CD4-positive, alpha-beta T cell (primary cell): ENCODE measurements around the gene DMTF1. TPM values are rescaled to one million over a fixed set of nuclear protein-coding genes. Genes with fewer than 3 reads are reported as not detected.

Experiments used
- ATAC-seq: fragments of 200-7000 bp; cut with Tn5 transposase; one replicate; pipeline ENCODE4 v1.10.0; 2022; ENCODE audit warnings: mild to moderate bottlenecking; ENCODE audit not compliant: poor library complexity
- CTCF ChIA-PET: fragments of 350-600 bp; sonication (Branson Sonifier 250); formaldehyde crosslinking; loops from one replicate; lab custom pipeline; 2021; ENCODE audit warnings: antibody characterized with exemption, inconsistent platforms; lab: Charles Lee
- POLR2A ChIA-PET: fragments of 350-600 bp; sonication (Branson Sonifier 250); formaldehyde crosslinking; loops from one replicate; lab custom pipeline; 2021; ENCODE audit warnings: antibody characterized with exemption, inconsistent platforms; lab: Charles Lee
- DNase-seq, 14 experiments: peaks; one replicate each; pipeline ENCODE4 v3.0.0-alpha.2; 2013 to 2020; ENCODE audit warnings: mixed read lengths in 2 of 14
- H3K27ac ChIP-seq, 2 donors: one replicate each; pipeline versions ENCODE4 v1.5.1 to v1.7.0; 2013; ENCODE audit warnings: low read length in 2 of 2, low read depth in 1 of 2, mild to moderate bottlenecking in 1 of 2
- H3K27me3 ChIP-seq, 2 experiments: 1 replicate in 1 of 2; 2 replicates in 1 of 2; pipeline versions ENCODE4 v1.6.1 to v1.7.0; 2013; ENCODE audit warnings: low read length in 2 of 2, control low read depth in 1 of 2, mild to moderate bottlenecking in 1 of 2, moderate library complexity in 1 of 2; ENCODE audit not compliant: insufficient read depth in 2 of 2, control insufficient read depth in 1 of 2
- H3K36me3 ChIP-seq: one replicate; pipeline ENCODE4 v1.6.1; 2013; ENCODE audit warnings: low read length, control low read depth; ENCODE audit not compliant: insufficient read depth
- H3K4me1 ChIP-seq: one replicate; pipeline ENCODE4 v1.6.1; 2013; ENCODE audit warnings: low read length, control low read depth; ENCODE audit not compliant: insufficient read depth
- H3K4me3 ChIP-seq: one replicate; pipeline ENCODE4 v1.5.1; 2013; ENCODE audit warnings: mild to moderate bottlenecking, low read length, moderate library complexity
- H3K9me3 ChIP-seq, 2 experiments: 1 replicate in 1 of 2; 2 replicates in 1 of 2; pipeline versions ENCODE4 v1.6.1 to v1.7.0; 2013; ENCODE audit warnings: low read length in 2 of 2, mild to moderate bottlenecking in 2 of 2, control low read depth in 1 of 2, moderate library complexity in 1 of 2; ENCODE audit not compliant: control insufficient read depth in 1 of 2, insufficient read depth in 1 of 2
- H3K27ac Mint-ChIP-seq: one replicate; pipeline ENCODE4 v1.8.0; 2020; ENCODE audit warnings: mixed read lengths
- H3K27me3 Mint-ChIP-seq: one replicate; pipeline ENCODE4 v1.8.0; 2021; ENCODE audit warnings: mixed read lengths
- H3K36me3 Mint-ChIP-seq: one replicate; pipeline ENCODE4 v1.8.0; 2021; ENCODE audit warnings: low read depth, mixed read lengths
- H3K4me1 Mint-ChIP-seq: one replicate; pipeline ENCODE4 v1.8.0; 2021; ENCODE audit warnings: low read depth, mixed read lengths
- H3K4me3 Mint-ChIP-seq: one replicate; pipeline ENCODE4 v1.8.0; 2020; ENCODE audit warnings: mild to moderate bottlenecking, mixed read lengths
- H3K9me3 Mint-ChIP-seq: one replicate; pipeline ENCODE4 v1.8.0; 2020; ENCODE audit warnings: mixed read lengths
- CTCF ChIP-seq: fragments of 200-600 bp; IDR thresholded peaks from one replicate; pipeline ENCODE4 v1.8.0; 2022; ENCODE audit warnings: antibody characterized with exemption, mild to moderate bottlenecking
- intact Hi-C, 2 experiments: fragments of 100-400 bp; cut with DNase I in 1 of 2; cut with micrococcal nuclease in 1 of 2; formaldehyde crosslinking; loops; one replicate each; pipeline versions ENCODE4 v1.15.1 to v1.9.0; 2023 to 2025; cut with DNase I, micrococcal nuclease
- total RNA-seq, 174 experiments: library from RNA in 2 of 174; stranded (reverse) in 2 of 174; gene quantifications; one replicate each; pipeline ENCODE4 v1.2.3 and lab custom pipeline; 2021 to 2026

DMTF1 gene
- total RNA-seq, 2 experiments from 2014 or later = 114 to 115 TPM

- Histone ChIP-seq H3K4me3 (no peak overlapping the region), H3K27ac (no peak overlapping the region), H3K9me3 (peaks cover 0 to 3% of the 10 kb centered on the region in 2 experiments), H3K27me3 (no peaks in the 10 kb centered on the region), H3K36me3 (no peaks in the 10 kb centered on the region), H3K4me1 (no peaks in the 10 kb centered on the region)
- ChIA-PET CTCF (no interaction called here), POLR2A (no interaction called here)
- no peak for TF ChIP-seq CTCF
- intact Hi-C loops = no loop called here
- Mint-ChIP-seq H3K9me3 (no peaks in the 10 kb centered on the region), H3K27ac (no peak overlapping the region), H3K4me1 (no peaks in the 10 kb centered on the region), H3K4me3 (no peak overlapping the region), H3K27me3 (no peaks in the 10 kb centered on the region), H3K36me3 (no peaks in the 10 kb centered on the region)
- no peak for ATAC-seq
- no peak for DNase-seq
Observed at GRCh38 chr7:87116315-87116714, 35.9 kb upstream of the DMTF1 start.

- no peak for TF ChIP-seq CTCF
- no peak for ATAC-seq
- ChIA-PET POLR2A (no interaction called here), CTCF (no interaction called here)
- Histone ChIP-seq H3K27ac (no peak overlapping the region), H3K4me1 (no peaks in the 10 kb centered on the region), H3K36me3 (no peaks in the 10 kb centered on the region), H3K9me3 (peaks cover 0 to 2% of the 10 kb centered on the region in 2 experiments), H3K27me3 (no peaks in the 10 kb centered on the region), H3K4me3 (no peak overlapping the region)
- intact Hi-C loops = no loop called here
- Mint-ChIP-seq H3K9me3 (no peaks in the 10 kb centered on the region), H3K4me1 (no peaks in the 10 kb centered on the region), H3K4me3 (no peak overlapping the region), H3K36me3 (no peaks in the 10 kb centered on the region), H3K27ac (no peak overlapping the region), H3K27me3 (no peaks in the 10 kb centered on the region)
- no peak for DNase-seq
Observed at GRCh38 chr7:87119581-87119980, 32.7 kb upstream of the DMTF1 start.

GRCh38 chr7:87123105-87123504 lies 29.1 kb upstream of the DMTF1 start:
- H3K4me1 ChIP-seq = no peaks in the 10 kb centered on the region
- H3K36me3 Mint-ChIP-seq = no peaks in the 10 kb centered on the region
- H3K27ac Mint-ChIP-seq = no peak overlapping the region
- no peaks in the 10 kb centered on the region for H3K9me3 Mint-ChIP-seq
- intact Hi-C loops = no loop called here
- ATAC-seq = no peak
- H3K9me3 ChIP-seq = no peaks in the 10 kb centered on the region
- no peaks in the 10 kb centered on the region for H3K27me3 Mint-ChIP-seq
- DNase-seq = no peak
- H3K27me3 ChIP-seq = no peaks in the 10 kb centered on the region
- TF ChIP-seq CTCF = no peak
- H3K27ac ChIP-seq = no peak overlapping the region
- no peaks in the 10 kb centered on the region for H3K36me3 ChIP-seq
- H3K4me3 ChIP-seq = no peak overlapping the region
- CTCF ChIA-PET = no interaction called here
- POLR2A ChIA-PET = no interaction called here
- no peaks in the 10 kb centered on the region for H3K4me1 Mint-ChIP-seq
- H3K4me3 Mint-ChIP-seq = no peak overlapping the region
